Fibroblast of upper back skin (primary cell): ENCODE measurements around the gene AGBL4.

Experiments
- DNase-seq: peaks from one replicate; pipeline ENCODE4 v3.0.0-alpha.2; 2013

AGBL4 gene

GRCh38 chr1:48746906-48747305 lies 1276.8 kb downstream of the AGBL4 start:
- no peak for DNase-seq

GRCh38 chr1:48744032-48744431 lies 1279.7 kb downstream of the AGBL4 start:
- DNase-seq = no peak

GRCh38 chr1:48743480-48743879 lies 1280.3 kb downstream of the AGBL4 start:
- DNase-seq = no peak

GRCh38 chr1:48741380-48741779 lies 1282.4 kb downstream of the AGBL4 start:
- DNase-seq = no peak

GRCh38 chr1:48740621-48741020 lies 1283.1 kb downstream of the AGBL4 start:
- DNase-seq = no peak

GRCh38 chr1:48739091-48739490 lies 1284.7 kb downstream of the AGBL4 start:
- DNase-seq = no peak

GRCh38 chr1:48738356-48738755 lies 1285.4 kb downstream of the AGBL4 start:
- no peak for DNase-seq

- no peak for DNase-seq
Measured at GRCh38 chr1:48735796-48736195, 1288.0 kb downstream of the AGBL4 start.

- DNase-seq = no peak
Measured at GRCh38 chr1:48730164-48730910, 1293.4 kb downstream of the AGBL4 start.

- no peak for DNase-seq
Measured at GRCh38 chr1:48728584-48728983, 1295.2 kb downstream of the AGBL4 start.

- no peak for DNase-seq
Measured at GRCh38 chr1:48726557-48727215, 1297.1 kb downstream of the AGBL4 start.

- DNase-seq = no peak
Measured at GRCh38 chr1:48726139-48726538, 1297.6 kb downstream of the AGBL4 start.

GRCh38 chr1:48725341-48726046 lies 1298.3 kb downstream of the AGBL4 start:
- peak; percentile 8 for DNase-seq

- no peak for DNase-seq
Measured at GRCh38 chr1:48720929-48721328, 1302.8 kb downstream of the AGBL4 start.

- no peak for DNase-seq
Measured at GRCh38 chr1:48718705-48719104, 1305.0 kb downstream of the AGBL4 start.

- DNase-seq = no peak
Measured at GRCh38 chr1:48718116-48718630, 1305.6 kb downstream of the AGBL4 start.

GRCh38 chr1:48717082-48717481 lies 1306.7 kb downstream of the AGBL4 start:
- no peak for DNase-seq

- DNase-seq = no peak
Measured at GRCh38 chr1:48715921-48716320, 1307.8 kb downstream of the AGBL4 start.

GRCh38 chr1:48710915-48711314 lies 1312.8 kb downstream of the AGBL4 start:
- no peak for DNase-seq

GRCh38 chr1:48710318-48710717 lies 1313.4 kb downstream of the AGBL4 start:
- no peak for DNase-seq

GRCh38 chr1:48704736-48705135 lies 1319.0 kb downstream of the AGBL4 start:
- no peak for DNase-seq

- DNase-seq = no peak
Measured at GRCh38 chr1:48701445-48701844, 1322.3 kb downstream of the AGBL4 start.

GRCh38 chr1:48697066-48697707 lies 1326.6 kb downstream of the AGBL4 start:
- peak; percentile 41 for DNase-seq
